ENCODE data around the gene ZNF367. TPM values are rescaled to one million over a fixed set of nuclear protein-coding genes. Genes with fewer than 3 reads are reported as not detected.

The ZNF367 gene
- total RNA-seq, 1 donor: 7.8 TPM

DNA sequence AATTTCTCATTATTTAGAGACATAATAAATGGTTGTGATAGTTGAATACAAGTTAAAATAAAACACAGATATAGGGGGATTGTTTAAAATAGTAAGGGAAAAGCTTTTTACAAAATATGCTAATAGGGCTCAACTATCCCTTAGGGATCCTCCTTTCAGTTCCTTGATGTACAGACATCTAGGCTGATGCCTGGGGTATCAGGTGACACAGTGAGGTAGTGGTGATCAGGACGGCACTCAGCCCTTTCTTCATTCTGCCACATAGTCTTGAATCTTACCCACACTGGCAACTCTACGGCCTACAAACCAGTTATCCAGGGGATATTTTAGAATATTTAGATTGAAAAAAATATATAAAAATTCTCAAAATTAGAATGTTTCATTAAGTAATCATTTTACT lies 22.2 kb downstream of the ZNF367 start:
- H3K4me3 ChIP-seq (ENCODE audit: low read length): no peak overlapping the region

DNA sequence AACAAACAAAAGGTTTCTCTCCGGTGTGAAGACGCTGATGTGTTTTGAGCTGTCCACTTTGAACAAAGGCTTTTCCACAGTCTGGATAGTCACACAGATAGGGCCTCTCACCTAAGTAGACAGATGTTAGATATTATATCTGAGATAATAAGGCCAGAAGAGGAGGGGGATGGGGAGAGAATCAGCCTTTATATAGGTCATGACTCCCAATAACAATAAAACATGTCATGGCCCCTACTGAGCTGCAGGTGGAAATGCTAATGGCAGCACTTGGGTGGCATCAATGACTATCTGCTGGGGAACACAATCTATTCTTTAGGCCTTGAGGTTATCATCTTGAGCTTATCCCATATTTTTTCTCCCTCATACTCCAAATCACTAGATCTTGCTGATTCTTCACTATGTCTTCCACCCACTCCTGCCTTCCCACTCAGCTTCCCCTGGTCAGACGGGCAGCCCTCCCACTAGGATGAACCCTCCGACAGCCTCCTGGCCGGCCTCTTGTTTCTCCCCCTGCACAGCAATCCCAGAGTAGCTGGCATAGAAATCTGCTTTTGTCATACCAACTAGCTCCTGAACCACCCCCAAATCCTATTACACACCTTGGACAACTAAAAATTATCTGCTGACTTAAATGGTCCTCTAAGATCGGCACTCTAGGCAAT lies 23.2 kb downstream of the ZNF367 start:
- Histone ChIP-seq H3K4me1 (ENCODE audit: insufficient read depth, low read length) (peaks cover 18% of the 10 kb centered on the region), H3K4me3 (ENCODE audit: low read length) (no peak overlapping the region), H3K27me3 (ENCODE audit: insufficient read depth, low read length) (no peaks in the 10 kb centered on the region), H3K9me3 (ENCODE audit: low read depth, low read length) (no peaks in the 10 kb centered on the region)

More for the DNA sequence above, 22.2 kb downstream of the ZNF367 start:
- Histone ChIP-seq H3K9me3 (ENCODE audit: low read depth, low read length) (no peaks in the 10 kb centered on the region), H3K4me1 (ENCODE audit: insufficient read depth, low read length) (peaks cover 20% of the 10 kb centered on the region), H3K27me3 (ENCODE audit: insufficient read depth, low read length) (no peaks in the 10 kb centered on the region)

DNA sequence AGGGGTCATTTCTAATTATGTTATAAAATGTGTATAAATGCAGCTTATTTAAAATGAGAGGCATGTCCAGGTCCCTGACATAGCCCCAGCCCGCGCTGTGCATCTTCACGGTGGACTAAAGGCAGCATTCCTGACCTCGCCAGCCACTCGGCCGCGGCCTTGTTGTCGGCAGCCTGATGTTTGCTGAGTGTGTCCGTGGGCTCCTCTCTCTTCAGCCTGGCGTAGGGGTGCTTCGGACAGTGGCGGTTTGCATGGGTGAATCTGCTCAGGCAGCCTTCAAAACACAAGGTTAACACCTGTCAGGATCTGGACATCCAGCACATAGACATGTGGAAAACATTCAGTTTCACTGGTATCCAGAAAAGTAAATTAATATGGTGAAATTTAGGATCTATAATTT lies 25.9 kb downstream of the ZNF367 start:
- Histone ChIP-seq H3K27me3 (ENCODE audit: insufficient read depth, low read length) (no peaks in the 10 kb centered on the region), H3K4me1 (ENCODE audit: insufficient read depth, low read length) (no peaks in the 10 kb centered on the region), H3K9me3 (ENCODE audit: low read depth, low read length) (no peaks in the 10 kb centered on the region), H3K4me3 (ENCODE audit: low read length) (no peak overlapping the region)

DNA sequence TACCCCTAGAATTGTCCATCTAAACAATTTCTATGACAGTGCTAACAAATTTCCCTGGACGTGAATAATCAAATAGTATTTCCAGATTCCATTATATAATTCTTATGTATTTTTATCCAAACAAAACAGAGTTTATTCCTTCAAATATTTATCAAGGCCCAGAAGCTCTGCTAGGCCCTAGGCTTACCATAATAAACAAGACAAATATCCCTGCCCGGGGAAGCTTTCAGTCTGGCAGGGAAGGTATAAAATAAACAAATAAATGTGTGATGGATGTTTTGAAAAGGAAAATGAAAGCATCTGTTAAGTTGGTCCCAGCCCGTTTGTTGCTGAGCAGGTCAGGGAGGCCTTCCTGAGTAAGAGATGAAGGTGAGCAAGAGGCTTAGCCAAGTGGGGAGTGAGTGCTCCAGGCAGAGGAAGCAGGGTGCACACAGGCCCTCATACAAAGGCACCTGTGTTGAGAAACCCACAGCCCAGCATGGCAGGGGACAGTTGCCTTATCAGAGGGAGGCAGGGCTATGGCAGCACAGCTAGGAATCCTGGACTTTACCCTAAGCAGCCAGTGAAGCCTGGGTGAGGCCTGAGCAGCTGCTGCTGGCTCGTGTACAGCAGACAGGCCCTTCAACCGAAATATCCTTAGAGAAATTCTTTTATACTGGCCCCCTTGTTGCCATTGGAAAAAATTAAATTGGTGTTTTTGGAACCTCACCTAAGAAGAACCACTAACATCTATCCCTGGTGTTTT lies 27.0 kb downstream of the ZNF367 start:
- no peak overlapping the region for H3K4me3 ChIP-seq (ENCODE audit: low read length)
- H3K4me1 ChIP-seq (ENCODE audit: insufficient read depth, low read length): no peaks in the 10 kb centered on the region
- H3K9me3 ChIP-seq (ENCODE audit: low read depth, low read length): no peaks in the 10 kb centered on the region
- no peaks in the 10 kb centered on the region for H3K27me3 ChIP-seq (ENCODE audit: insufficient read depth, low read length)

DNA sequence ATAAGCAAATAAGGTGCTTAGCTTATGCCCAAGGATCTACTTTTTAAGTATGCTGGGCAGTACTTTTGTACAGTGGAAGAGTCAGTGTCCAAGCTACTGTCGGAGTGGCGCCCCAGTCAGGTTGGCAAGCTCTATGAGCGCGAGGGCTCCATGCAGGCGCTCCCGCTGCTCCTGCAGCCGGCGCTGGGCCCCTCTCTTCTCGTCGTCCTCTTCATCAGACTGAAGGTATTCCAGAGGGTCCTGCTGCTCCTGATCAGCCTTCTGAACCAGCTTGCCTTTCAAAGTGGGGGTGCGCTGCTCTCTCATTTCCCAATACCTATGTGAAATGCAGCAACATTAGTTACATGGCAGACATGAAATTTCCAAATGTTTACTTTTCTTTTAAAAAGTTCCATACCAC lies 30.0 kb downstream of the ZNF367 start:
- H3K9me3 ChIP-seq (ENCODE audit: low read depth, low read length): no peaks in the 10 kb centered on the region
- no peaks in the 10 kb centered on the region for H3K4me1 ChIP-seq (ENCODE audit: insufficient read depth, low read length)
- no peak overlapping the region for H3K4me3 ChIP-seq (ENCODE audit: low read length)
- H3K27me3 ChIP-seq (ENCODE audit: insufficient read depth, low read length): no peaks in the 10 kb centered on the region

DNA sequence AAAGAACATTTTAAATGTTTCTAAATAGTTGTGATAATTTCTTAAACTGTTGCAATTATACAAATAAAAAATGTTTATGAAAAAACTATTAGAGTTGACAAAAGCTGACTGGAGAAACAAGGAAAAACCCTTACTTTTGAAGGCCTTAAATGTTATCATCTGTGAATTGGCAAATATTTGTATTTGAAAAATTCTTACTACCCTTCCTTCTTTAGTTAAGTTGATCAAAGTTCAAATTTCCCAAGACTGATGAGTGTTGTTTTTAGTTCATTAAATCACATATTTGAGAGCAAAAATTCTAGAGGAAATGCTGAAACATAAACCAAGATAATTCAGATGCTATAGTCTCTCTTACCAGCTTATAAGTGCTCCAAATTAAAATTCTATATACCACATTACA lies 32.0 kb downstream of the ZNF367 start:
- Histone ChIP-seq H3K9me3 (ENCODE audit: low read depth, low read length) (no peaks in the 10 kb centered on the region), H3K27me3 (ENCODE audit: insufficient read depth, low read length) (no peaks in the 10 kb centered on the region), H3K4me1 (ENCODE audit: insufficient read depth, low read length) (peaks cover 17% of the 10 kb centered on the region), H3K4me3 (ENCODE audit: low read length) (no peak overlapping the region)

DNA sequence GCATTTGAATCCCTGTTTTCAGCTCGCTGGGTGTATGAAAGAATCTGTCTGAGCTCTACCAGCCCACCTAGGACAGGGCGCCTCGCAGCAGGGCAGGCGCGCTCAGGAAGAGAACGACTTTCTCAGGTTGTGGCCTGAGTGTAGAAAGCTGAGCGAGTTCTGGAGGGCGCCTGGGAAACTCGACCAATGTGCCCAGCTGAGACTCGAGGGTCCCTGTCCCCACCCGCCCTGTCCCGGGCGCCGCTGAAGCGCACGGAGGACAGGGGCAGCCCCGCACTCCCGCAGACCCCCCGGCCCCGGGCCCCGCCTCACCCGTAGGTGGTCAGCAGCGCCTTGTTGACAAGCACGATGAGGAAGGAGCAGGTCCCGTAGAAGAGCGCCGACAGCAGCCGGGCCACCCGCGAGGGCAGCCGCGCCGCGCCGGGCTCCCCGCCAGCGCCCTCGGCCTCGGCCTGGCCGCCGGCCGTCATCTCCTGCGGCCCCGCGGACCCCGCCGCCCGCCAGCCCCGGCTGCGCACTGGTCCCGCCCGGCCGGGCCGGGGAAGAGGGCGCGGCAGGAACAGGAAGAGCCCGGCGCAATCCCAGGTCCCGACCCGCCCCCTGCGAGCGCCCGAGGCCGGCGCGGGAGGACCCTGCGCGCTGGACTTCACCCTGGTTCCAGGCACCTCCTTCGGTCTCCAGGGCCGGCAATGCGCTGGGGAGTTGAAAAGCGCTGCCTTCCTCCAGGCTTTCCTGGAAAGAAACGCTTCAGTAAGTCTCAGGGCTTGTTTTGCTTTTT lies 34.8 kb downstream of the ZNF367 start, which contains the start of gene SLC35D2:
Gene SLC35D2, minus strand, starts transcription at position 547 of the 778 bp plus-strand sequence. Its CDS starts 77 bp downstream, at position 470.
- H3K4me3 ChIP-seq (ENCODE audit: low read length): peak within 1 kb of the TSS; percentile 58
- H3K9me3 ChIP-seq (ENCODE audit: low read depth, low read length): no peaks in the 10 kb centered on the region
- peaks cover 17% of the 10 kb centered on the region for H3K4me1 ChIP-seq (ENCODE audit: insufficient read depth, low read length)
- no peaks in the 10 kb centered on the region for H3K27me3 ChIP-seq (ENCODE audit: insufficient read depth, low read length)

DNA sequence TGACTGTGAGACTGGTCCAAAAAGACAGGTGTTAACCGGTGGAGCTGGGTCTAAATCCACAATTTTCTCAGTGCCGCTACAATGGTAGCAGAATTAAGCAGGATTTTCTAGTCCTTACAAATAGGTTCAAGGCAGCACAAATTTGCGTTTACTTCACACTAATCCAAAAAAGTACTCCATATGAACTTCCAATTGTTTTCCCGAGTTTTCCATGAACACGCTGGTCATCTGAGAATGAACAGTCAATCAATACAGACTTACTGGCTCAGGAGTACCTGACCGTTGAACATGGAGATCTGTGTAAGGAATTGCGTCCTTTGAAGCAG lies 35.4 kb downstream of the ZNF367 start:
- H3K4me1 ChIP-seq (ENCODE audit: insufficient read depth, low read length): peaks cover 17% of the 10 kb centered on the region
- H3K9me3 ChIP-seq (ENCODE audit: low read depth, low read length): no peaks in the 10 kb centered on the region
- H3K27me3 ChIP-seq (ENCODE audit: insufficient read depth, low read length): no peaks in the 10 kb centered on the region
- H3K4me3 ChIP-seq (ENCODE audit: low read length): peak overlapping the region; percentile 58

DNA sequence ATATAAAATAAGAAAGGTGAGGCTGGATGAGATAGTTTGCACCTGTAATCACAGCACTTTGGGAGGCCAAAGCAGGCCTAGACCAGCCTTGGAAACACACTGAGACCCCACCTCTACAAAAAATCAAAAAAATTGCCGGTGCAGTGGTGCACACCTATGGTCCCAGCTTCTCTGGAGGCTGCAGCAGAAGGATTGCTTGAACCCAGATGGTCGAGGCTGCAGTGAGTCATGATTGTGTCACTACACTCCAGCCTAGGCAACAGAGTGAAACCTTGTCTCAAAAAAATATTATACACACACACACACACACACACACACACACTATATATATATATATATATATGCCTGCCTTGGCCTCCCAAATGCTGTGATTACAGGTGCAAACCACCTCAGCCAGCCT lies 36.0 kb downstream of the ZNF367 start:
- Histone ChIP-seq H3K9me3 (ENCODE audit: low read depth, low read length) (no peaks in the 10 kb centered on the region), H3K4me3 (ENCODE audit: low read length) (no peak overlapping the region), H3K27me3 (ENCODE audit: insufficient read depth, low read length) (no peaks in the 10 kb centered on the region), H3K4me1 (ENCODE audit: insufficient read depth, low read length) (peaks cover 17% of the 10 kb centered on the region)

DNA sequence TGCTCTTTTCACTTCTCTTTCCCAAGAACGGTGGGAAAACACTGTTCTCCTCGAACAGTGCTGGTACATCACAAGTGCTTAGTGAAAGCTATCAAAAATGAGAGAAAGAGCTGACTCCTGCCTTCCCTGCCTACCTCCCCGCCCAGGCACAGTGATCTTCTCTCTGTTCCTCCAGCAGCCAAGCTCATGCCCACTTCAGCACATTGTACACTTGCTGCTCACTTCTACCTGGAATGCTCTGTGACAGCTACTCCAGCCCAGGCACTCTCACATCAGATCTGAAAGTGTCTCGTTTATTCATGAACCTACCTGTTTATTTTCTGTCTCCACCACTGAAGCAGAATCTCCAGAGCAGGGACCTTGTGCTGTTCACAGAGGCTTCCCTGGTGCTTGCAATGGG lies 36.5 kb downstream of the ZNF367 start:
- Histone ChIP-seq H3K4me3 (ENCODE audit: low read length) (no peak overlapping the region), H3K27me3 (ENCODE audit: insufficient read depth, low read length) (no peaks in the 10 kb centered on the region), H3K9me3 (ENCODE audit: low read depth, low read length) (no peaks in the 10 kb centered on the region), H3K4me1 (ENCODE audit: insufficient read depth, low read length) (peaks cover 17% of the 10 kb centered on the region)

DNA sequence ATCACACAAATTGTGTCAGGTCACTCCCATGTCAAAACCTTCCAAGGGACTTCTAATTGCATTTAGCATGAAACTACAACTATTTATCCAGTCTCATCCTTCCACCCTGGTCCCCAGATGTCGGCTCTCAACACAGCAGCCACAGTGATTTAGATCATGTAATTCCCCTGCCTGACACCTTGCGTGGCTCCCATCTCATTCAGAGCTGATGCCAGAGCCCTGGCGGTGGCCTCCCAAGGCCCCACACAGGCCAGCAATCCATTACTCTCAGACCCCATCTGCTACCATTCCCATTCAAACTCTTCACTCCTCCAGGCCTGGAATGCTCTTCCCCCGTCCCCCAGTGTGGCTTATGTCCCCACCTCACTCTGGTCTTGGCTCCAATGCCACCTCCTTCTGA lies 37.0 kb downstream of the ZNF367 start:
- no peaks in the 10 kb centered on the region for H3K9me3 ChIP-seq (ENCODE audit: low read depth, low read length)
- no peak overlapping the region for H3K4me3 ChIP-seq (ENCODE audit: low read length)
- peaks cover 17% of the 10 kb centered on the region for H3K4me1 ChIP-seq (ENCODE audit: insufficient read depth, low read length)
- no peaks in the 10 kb centered on the region for H3K27me3 ChIP-seq (ENCODE audit: insufficient read depth, low read length)

DNA sequence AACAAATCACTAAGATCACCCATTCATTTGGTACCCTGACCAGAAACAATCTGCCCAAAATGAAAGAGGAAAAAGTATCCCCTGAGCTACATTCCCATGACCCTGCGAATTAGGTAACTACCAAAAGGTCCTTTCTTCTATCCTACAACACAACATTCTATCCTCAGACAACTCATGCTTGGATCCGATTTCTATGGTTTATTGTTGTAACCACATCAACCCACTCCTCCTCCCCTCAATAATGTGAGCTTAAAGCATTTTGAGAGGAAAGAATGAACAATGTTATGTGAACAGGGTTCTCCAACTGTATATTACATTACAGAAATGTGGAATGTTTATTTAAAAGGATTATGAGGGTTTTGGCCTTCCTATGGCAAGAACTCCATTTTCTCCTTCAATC lies 38.7 kb downstream of the ZNF367 start:
- no peak overlapping the region for H3K4me3 ChIP-seq (ENCODE audit: low read length)
- no peaks in the 10 kb centered on the region for H3K27me3 ChIP-seq (ENCODE audit: insufficient read depth, low read length)
- peaks cover 17% of the 10 kb centered on the region for H3K4me1 ChIP-seq (ENCODE audit: insufficient read depth, low read length)
- H3K9me3 ChIP-seq (ENCODE audit: low read depth, low read length): no peaks in the 10 kb centered on the region

DNA sequence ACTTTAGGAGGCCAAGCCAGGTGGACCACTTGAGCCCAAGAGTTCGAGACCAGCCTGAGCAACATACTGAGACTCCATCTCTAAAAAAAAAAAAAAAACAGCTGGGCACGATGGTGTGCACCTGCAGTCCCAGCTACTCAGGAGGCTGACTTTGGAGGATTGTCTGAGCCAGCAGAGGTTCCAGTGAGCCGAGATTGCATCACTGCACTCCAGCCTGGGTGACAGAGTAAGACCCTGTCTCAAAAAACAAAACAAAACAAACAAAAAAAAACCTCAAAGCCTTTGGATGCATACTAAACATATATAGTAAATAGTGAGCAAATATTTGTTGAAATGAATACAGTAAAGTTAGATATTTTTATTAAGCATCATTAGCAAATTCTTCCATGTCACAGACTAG lies 40.0 kb downstream of the ZNF367 start:
- H3K27me3 ChIP-seq (ENCODE audit: insufficient read depth, low read length): no peaks in the 10 kb centered on the region

DNA sequence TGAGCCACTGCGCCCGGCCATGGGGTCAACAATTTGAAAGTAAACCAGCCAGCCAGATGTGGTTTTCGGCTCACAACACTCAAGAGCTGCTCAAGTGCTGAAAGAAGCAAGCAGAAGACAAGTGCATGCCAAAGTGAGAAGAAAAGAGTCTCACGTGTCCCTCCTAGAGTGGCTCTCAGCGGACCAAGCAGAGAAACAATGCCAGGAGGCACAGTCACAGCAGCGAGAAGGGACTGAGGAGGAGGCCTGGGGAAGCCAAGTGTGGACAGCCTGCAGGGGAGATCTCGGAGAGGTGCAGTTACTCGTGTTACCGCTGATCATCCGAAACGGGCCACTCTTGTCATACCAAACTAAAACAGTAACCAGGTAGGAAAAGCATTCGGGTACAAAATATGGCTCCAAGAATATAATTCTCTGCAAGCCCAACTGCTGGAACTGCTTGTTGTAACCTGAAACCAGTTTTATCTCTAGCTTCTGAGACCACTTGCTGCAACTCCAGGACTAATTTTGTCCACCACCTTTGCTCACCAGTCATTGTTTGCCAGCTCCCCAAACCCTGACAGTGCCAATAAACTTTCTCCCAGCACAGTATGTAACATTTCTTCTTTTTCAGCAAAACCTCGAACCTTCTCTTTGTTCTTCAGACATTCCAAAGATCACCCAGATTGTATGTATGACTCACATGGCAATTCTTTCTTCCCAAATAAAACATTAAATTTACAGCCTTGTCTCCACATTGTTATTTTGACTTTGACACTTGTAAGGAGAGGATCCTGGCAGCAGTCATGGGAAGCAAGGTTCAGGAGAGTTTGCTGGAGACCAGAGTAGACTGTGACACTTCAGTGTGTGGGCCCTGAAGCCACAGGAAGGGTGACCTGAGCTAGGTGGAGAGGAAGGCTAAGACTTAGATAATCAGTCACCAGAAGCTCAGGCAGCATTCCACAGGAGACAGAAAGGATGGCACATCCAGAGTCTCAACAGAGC lies 41.0 kb downstream of the ZNF367 start:
- H3K9me3 ChIP-seq (ENCODE audit: low read depth, low read length): no peaks in the 10 kb centered on the region
- no peaks in the 10 kb centered on the region for H3K27me3 ChIP-seq (ENCODE audit: insufficient read depth, low read length)
- H3K4me3 ChIP-seq (ENCODE audit: low read length): no peak overlapping the region
- H3K4me1 ChIP-seq (ENCODE audit: insufficient read depth, low read length): peaks cover 8% of the 10 kb centered on the region

More for the DNA sequence above, 40.0 kb downstream of the ZNF367 start:
- Histone ChIP-seq H3K4me3 (ENCODE audit: low read length) (no peak overlapping the region), H3K9me3 (ENCODE audit: low read depth, low read length) (no peaks in the 10 kb centered on the region), H3K4me1 (ENCODE audit: insufficient read depth, low read length) (peaks cover 17% of the 10 kb centered on the region)

Data from mononuclear cell (primary cell).